IMR-90 (cell line): ENCODE results near the gene GRB10. TPM values are rescaled to one million over a fixed set of nuclear protein-coding genes. Genes with fewer than 3 reads are reported as not detected.

Source experiments
- ATAC-seq: fragments of 200-7000 bp; cut with Tn5 transposase; 2 replicates; pipeline ENCODE4 v1.9.1; 2020; ENCODE audit warnings: low read depth, mild to moderate bottlenecking, moderate library complexity
- BruUV-seq: library from RNA; stranded (reverse); fragments of 400-500 nt; replicated peaks from 2 replicates; lab custom pipeline; 2021; lab: Mats Ljungman, UMichigan
- CTCF ChIA-PET: fragments of 300-600 bp; formaldehyde crosslinking; extraction: SDS; loops from one replicate; lab custom pipeline; 2021; ENCODE audit warnings: antibody characterized with exemption; lab: Yijun Ruan, JAX
- POLR2A ChIA-PET: fragments of 300-600 bp; sonication (Branson Sonifier 250); formaldehyde crosslinking; loops from one replicate; lab custom pipeline; 2022; ENCODE audit warnings: antibody characterized with exemption; ENCODE audit not compliant: unreplicated experiment; lab: Charles Lee
- DNase-seq: peaks from one replicate; pipeline ENCODE4 v3.0.0; 2013
- H2AFZ ChIP-seq: replicated peaks from 2 replicates; pipeline ENCODE3; 2013; ENCODE audit warnings: low read length, mild to moderate bottlenecking; ENCODE audit not compliant: poor library complexity
- H2AK5ac ChIP-seq: 2 replicates; pipeline ENCODE4 v1.6.1; 2013; ENCODE audit warnings: low read depth, low read length, inconsistent platforms
- H2AK9ac ChIP-seq: replicated peaks from 2 replicates; pipeline ENCODE3; 2013; ENCODE audit warnings: mild to moderate bottlenecking, low read depth, low read length, moderate library complexity; ENCODE audit not compliant: poor library complexity
- H2BK120ac ChIP-seq: 2 replicates; pipeline ENCODE4 v1.6.1; 2013; ENCODE audit warnings: low read depth, low read length, inconsistent platforms
- H2BK15ac ChIP-seq: 3 replicates; pipeline ENCODE4 v1.6.1; 2013; ENCODE audit warnings: low read depth, low read length, inconsistent platforms
- H2BK20ac ChIP-seq: 2 replicates; pipeline ENCODE4 v1.6.1; 2013; ENCODE audit warnings: low read depth, mild to moderate bottlenecking, inconsistent platforms, low read length, moderate library complexity
- H2BK5ac ChIP-seq: 2 replicates; pipeline ENCODE4 v1.6.1; 2013; ENCODE audit warnings: mild to moderate bottlenecking, low read depth, low read length, inconsistent platforms; ENCODE audit not compliant: poor library complexity, severe bottlenecking
- H3K14ac ChIP-seq: replicated peaks from 2 replicates; pipeline ENCODE4 v1.6.1; 2013; ENCODE audit warnings: low read depth, low read length, inconsistent platforms
- H3K18ac ChIP-seq: 2 replicates; pipeline ENCODE4 v1.6.1; 2013; ENCODE audit warnings: low read depth, low read length, control low read depth
- H3K23ac ChIP-seq: 2 replicates; pipeline ENCODE4 v1.6.1; 2013; ENCODE audit warnings: low read depth, low read length, inconsistent platforms
- H3K27ac ChIP-seq: 2 replicates; pipeline ENCODE4 v1.5.1; 2013; ENCODE audit warnings: mild to moderate bottlenecking, control low read depth, low read length; ENCODE audit not compliant: insufficient read depth
- H3K27me3 ChIP-seq: 2 replicates; pipeline ENCODE4 v1.6.1; 2013; ENCODE audit warnings: low read length; ENCODE audit not compliant: control insufficient read depth, insufficient read depth
- H3K36me3 ChIP-seq: 2 replicates; pipeline ENCODE4 v1.6.1; 2013; ENCODE audit warnings: low read length, mixed read lengths; ENCODE audit not compliant: control insufficient read depth, insufficient read depth
- H3K4ac ChIP-seq: 2 replicates; pipeline ENCODE4 v1.6.1; 2013; ENCODE audit warnings: low read depth, low read length, inconsistent platforms
- H3K4me1 ChIP-seq: 2 replicates; pipeline ENCODE4 v1.6.1; 2013; ENCODE audit warnings: low read length, mixed read lengths; ENCODE audit not compliant: control insufficient read depth, insufficient read depth
- H3K4me2 ChIP-seq: 2 replicates; pipeline ENCODE4 v1.6.1; 2013; ENCODE audit warnings: low read depth, mild to moderate bottlenecking, control low read depth, low read length, moderate library complexity
- H3K4me3 ChIP-seq: 2 replicates; pipeline ENCODE4 v1.5.1; 2013; ENCODE audit warnings: low read depth, mild to moderate bottlenecking, control low read depth, low read length, moderate library complexity; ENCODE audit not compliant: insufficient read depth
- H3K56ac ChIP-seq: 2 replicates; pipeline ENCODE4 v1.6.1; 2013; ENCODE audit warnings: low read length, inconsistent platforms; ENCODE audit not compliant: insufficient read depth; ENCODE audit errors: extremely low read depth
- H3K79me1 ChIP-seq, 2 experiments: 2 replicates each; pipeline ENCODE4 v1.6.1; 2013; ENCODE audit warnings: low read length in 2 of 2, inconsistent platforms in 1 of 2, low read depth in 1 of 2
- H3K9ac ChIP-seq: 2 replicates; pipeline ENCODE4 v1.6.1; 2013; ENCODE audit warnings: low read depth, low read length, control low read depth
- H3K9me1 ChIP-seq: 2 replicates; pipeline ENCODE4 v1.6.1; 2013; ENCODE audit warnings: low read length, inconsistent platforms; ENCODE audit not compliant: insufficient read depth
- H3K9me3 ChIP-seq: 2 replicates; pipeline ENCODE4 v1.6.1; 2013; ENCODE audit warnings: low read length; ENCODE audit not compliant: control insufficient read depth, insufficient read depth
- H4K20me1 ChIP-seq: 2 replicates; pipeline ENCODE4 v1.6.1; 2013; ENCODE audit warnings: low read length, inconsistent platforms; ENCODE audit not compliant: insufficient read depth
- H4K5ac ChIP-seq: 2 replicates; pipeline ENCODE4 v1.6.1; 2013; ENCODE audit warnings: mild to moderate bottlenecking, low read depth, low read length, control low read depth
- H4K8ac ChIP-seq, 2 experiments: 2 replicates each; pipeline ENCODE4 v1.6.1; 2013; ENCODE audit warnings: low read depth in 2 of 2, low read length in 2 of 2, control low read depth in 1 of 2, inconsistent platforms in 1 of 2
- H4K91ac ChIP-seq: 2 replicates; pipeline ENCODE4 v1.6.1; 2013; ENCODE audit warnings: low read depth, low read length, inconsistent platforms; ENCODE audit not compliant: insufficient read depth
- MAZ ChIP-seq: IDR thresholded peaks from 2 replicates; pipeline ENCODE4 v1.6.1; 2012; ENCODE audit warnings: low read depth, mild to moderate bottlenecking, low read length, improper control_type of control experiment, moderate library complexity, borderline replicate concordance
- SMC3 ChIP-seq: fragments of 150-350 bp; IDR thresholded peaks from 2 replicates; pipeline ENCODE4 v1.6.1; 2016; ENCODE audit warnings: low read depth, mild to moderate bottlenecking, antibody characterized with exemption, low read length, moderate library complexity
- WGBS, 2 experiments: methylation state at CpG; one replicate each; pipeline versions ENCODE4 v1.1.5 to v1.1.7; 2013; ENCODE audit warnings: missing lambda C conversion rate in 2 of 2; ENCODE audit not compliant: insufficient read length in 1 of 2; ENCODE audit errors: extremely low coverage in 2 of 2; 5-methylcytosine and 5-hydroxymethylcytosine counted together
- dilution Hi-C: fragments of 300-500 bp; cut with HindIII; formaldehyde crosslinking; loops from one replicate; pipeline ENCODE4 v1.14.3; 2018; ENCODE audit warnings: low sequenced_read_pairs; ENCODE audit not compliant: unreplicated experiment
- in situ Hi-C: fragments of 300-500 bp; cut with MboI; formaldehyde crosslinking; loops from 3 replicates; pipeline ENCODE4 v1.14.3; 2019; ENCODE audit warnings: low sequenced_read_pairs, inconsistent platforms, mixed read lengths
- intact Hi-C: fragments of 100-400 bp; cut with micrococcal nuclease; formaldehyde crosslinking; loops from 2 replicates; pipeline ENCODE4 v1.10.0; 2022
- polyA plus RNA-seq, 3 experiments: library from polyadenylated mRNA; depleted of rRNA; stranded (reverse); fragments of >200 nt; gene quantifications; 2 replicates each; pipeline ENCODE4 v1.2.3, GENCODE V29; 2012; ENCODE audit warnings: low replicate concordance in 1 of 3
- total RNA-seq: library from RNA; depleted of rRNA; stranded (reverse); fragments of >200 nt; gene quantifications from 2 replicates; pipeline ENCODE4 v1.2.3, GENCODE V29; 2012
- TF ChIP-seq, protein P1 (sequence below): conservative IDR thresholded peaks from 2 replicates; pipeline ENCODE4 v1.5.1; 2012; ENCODE audit warnings: mild to moderate bottlenecking, low read depth, low read length, improper control_type of control experiment

Gene GRB10
- total and polyA plus RNA-seq, 2 of the 4 experiments (the other 2 are of a cell fraction): 6.3 to 15.1 TPM

DNA sequence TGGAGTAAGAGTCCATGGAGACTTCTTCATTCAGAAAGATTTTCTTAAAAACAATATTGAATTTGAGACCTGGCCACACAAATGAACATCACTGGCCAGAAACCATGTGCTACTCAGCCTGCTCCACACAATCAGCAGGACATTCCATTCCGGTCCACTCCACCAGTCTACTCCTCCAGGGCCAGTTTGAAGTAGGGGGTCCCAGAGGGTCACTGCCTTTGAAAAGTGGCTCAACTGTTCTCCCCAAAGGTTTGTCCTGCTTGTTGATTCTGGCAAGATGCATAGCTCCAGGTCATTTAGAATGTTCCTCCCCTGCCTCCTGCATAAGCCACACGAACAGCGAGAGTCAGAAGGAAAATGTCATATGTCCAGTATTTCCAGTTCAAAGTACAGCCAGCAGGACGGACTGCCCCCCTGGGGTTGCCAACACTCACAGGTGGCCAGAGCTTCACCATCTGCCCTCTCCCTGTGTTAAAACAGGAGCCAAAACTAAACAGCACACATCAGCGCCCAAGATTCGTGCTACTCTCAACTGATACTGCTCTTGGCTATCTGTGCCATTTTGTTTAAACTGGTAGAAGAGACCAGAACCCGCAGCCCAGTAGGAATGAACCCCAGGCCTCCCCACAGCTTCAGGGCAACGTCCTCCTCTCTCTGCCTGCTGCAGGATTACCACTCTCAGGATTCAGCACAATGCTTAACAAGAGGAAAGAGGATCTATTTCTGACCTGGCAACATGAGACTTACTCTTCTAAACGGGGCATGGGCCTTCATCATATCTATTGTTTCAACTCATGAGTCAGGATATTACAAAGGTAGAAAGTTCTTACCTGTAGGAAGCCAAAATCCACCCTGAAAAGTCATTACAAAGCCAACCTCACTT lies 11.3 kb downstream of the GRB10 start:
- TF ChIP-seq SMC3: no peak
- no peak for TF ChIP-seq MAZ
- TF ChIP-seq, protein P1, sequence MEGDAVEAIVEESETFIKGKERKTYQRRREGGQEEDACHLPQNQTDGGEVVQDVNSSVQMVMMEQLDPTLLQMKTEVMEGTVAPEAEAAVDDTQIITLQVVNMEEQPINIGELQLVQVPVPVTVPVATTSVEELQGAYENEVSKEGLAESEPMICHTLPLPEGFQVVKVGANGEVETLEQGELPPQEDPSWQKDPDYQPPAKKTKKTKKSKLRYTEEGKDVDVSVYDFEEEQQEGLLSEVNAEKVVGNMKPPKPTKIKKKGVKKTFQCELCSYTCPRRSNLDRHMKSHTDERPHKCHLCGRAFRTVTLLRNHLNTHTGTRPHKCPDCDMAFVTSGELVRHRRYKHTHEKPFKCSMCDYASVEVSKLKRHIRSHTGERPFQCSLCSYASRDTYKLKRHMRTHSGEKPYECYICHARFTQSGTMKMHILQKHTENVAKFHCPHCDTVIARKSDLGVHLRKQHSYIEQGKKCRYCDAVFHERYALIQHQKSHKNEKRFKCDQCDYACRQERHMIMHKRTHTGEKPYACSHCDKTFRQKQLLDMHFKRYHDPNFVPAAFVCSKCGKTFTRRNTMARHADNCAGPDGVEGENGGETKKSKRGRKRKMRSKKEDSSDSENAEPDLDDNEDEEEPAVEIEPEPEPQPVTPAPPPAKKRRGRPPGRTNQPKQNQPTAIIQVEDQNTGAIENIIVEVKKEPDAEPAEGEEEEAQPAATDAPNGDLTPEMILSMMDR: no peak
- Histone ChIP-seq H2BK120ac (no peak overlapping the region), H3K27me3 (no peaks in the 10 kb centered on the region), H4K20me1 (peaks cover 76% of the 10 kb centered on the region), H3K4me3 (no peak overlapping the region), H3K9ac (no peak overlapping the region), H2AFZ (no peak overlapping the region), H2BK15ac (no peak overlapping the region), H3K9me1 (no peaks in the 10 kb centered on the region; the same call in 1 of the 2 replicates), H2AK5ac (no peak overlapping the region), H2BK5ac (no peak overlapping the region), H3K4me1 (no peaks in the 10 kb centered on the region), H3K4me2 (no peak overlapping the region), H3K18ac (no peak overlapping the region), H4K5ac (no peak overlapping the region), H3K27ac (no peak overlapping the region), H3K9me3 (no peaks in the 10 kb centered on the region), H3K36me3 (no peaks in the 10 kb centered on the region; the same call in 1 of the 2 replicates), H2BK20ac (no peak overlapping the region), H4K91ac (no peak overlapping the region), H3K79me1 (peaks cover 17 to 63% of the 10 kb centered on the region in 2 experiments), H3K23ac (no peak overlapping the region), H3K56ac (no peak overlapping the region), H3K4ac (no peak overlapping the region), H3K14ac (no peak overlapping the region), H4K8ac (no peak overlapping the region), H2AK9ac (no peak overlapping the region)
- no peak for DNase-seq
- no peak for ATAC-seq
- intact Hi-C loops (no loop called here), in situ Hi-C loops (no loop called here), dilution Hi-C loops (no loop called here)
- ChIA-PET CTCF (no interaction called here), POLR2A (no interaction called here)
- BruUV-seq: no TSS peak
- 97% methylated on average over 3 of the region's 9 CpGs; no CpG with 5 or more reads in 1 of the 2 experiments for WGBS, 2 experiments
